B cell (primary cell): Measurements from ENCODE around the gene ATP6V1F. TPM values are rescaled to one million over a fixed set of nuclear protein-coding genes. Genes with fewer than 3 reads are reported as not detected.
A peak's percentile ranks its signal among the peaks of the same experiment; 100 is the strongest.

Experiments
- ATAC-seq: fragments of 200-7000 bp; cut with Tn5 transposase; one replicate; pipeline ENCODE4 v1.10.0; 2021; ENCODE audit warnings: low read depth, mild to moderate bottlenecking, moderate number of reproducible peaks, moderate library complexity
- CTCF ChIA-PET: fragments of 350-600 bp; sonication (Branson Sonifier 250); formaldehyde crosslinking; loops from one replicate; lab custom pipeline; 2021; ENCODE audit warnings: antibody characterized with exemption, inconsistent platforms; lab: Charles Lee
- POLR2A ChIA-PET: fragments of 350-600 bp; sonication (Branson Sonifier 250); formaldehyde crosslinking; loops from one replicate; lab custom pipeline; 2021; ENCODE audit warnings: antibody characterized with exemption; lab: Charles Lee
- DNase-seq: peaks from one replicate; pipeline ENCODE4 v3.0.0; 2013
- H2AFZ ChIP-seq: 2 replicates; pipeline ENCODE4 v1.6.1; 2012; ENCODE audit warnings: mild to moderate bottlenecking, low read depth, low read length; ENCODE audit not compliant: insufficient read depth, poor library complexity, severe bottlenecking
- H3K27ac ChIP-seq, 2 donors: 1 replicate in 1 of 2; 2 replicates in 1 of 2; pipeline ENCODE4 v1.5.1; 2012 to 2013; ENCODE audit warnings: low read length in 2 of 2, mild to moderate bottlenecking in 2 of 2, moderate library complexity in 1 of 2
- H3K27me3 ChIP-seq, 4 experiments: fragments of 200-600 bp in 1 of 4; sonication (generic) in 1 of 4; replicated peaks in 1 of 4; 1 replicate in 2 of 4; 2 replicates in 2 of 4; pipeline versions ENCODE4 v1.6.1 to v1.7.0; 2013 to 2016; ENCODE audit warnings: low read length in 3 of 4, mild to moderate bottlenecking in 2 of 4, mixed read lengths in 1 of 4, moderate library complexity in 1 of 4; ENCODE audit not compliant: insufficient read depth in 4 of 4, control insufficient read depth in 3 of 4; ENCODE audit errors: control extremely low read depth in 1 of 4
- H3K36me3 ChIP-seq, 2 experiments: replicated peaks in 1 of 2; 1 replicate in 1 of 2; 2 replicates in 1 of 2; pipeline versions ENCODE4 v1.6.1 to v1.7.1; 2013; ENCODE audit warnings: low read length in 1 of 2; ENCODE audit not compliant: insufficient read depth in 2 of 2, control insufficient read depth in 1 of 2; ENCODE audit errors: control extremely low read depth in 1 of 2, extremely low read depth in 1 of 2
- H3K4me1 ChIP-seq, 2 donors: fragments of 200-600 bp in 1 of 2; sonication (generic) in 1 of 2; 1 replicate in 1 of 2; 2 replicates in 1 of 2; pipeline versions ENCODE4 v1.5.1 to v1.6.1; 2013 to 2017; ENCODE audit warnings: low read length in 2 of 2; ENCODE audit not compliant: control insufficient read depth in 2 of 2, insufficient read depth in 2 of 2
- H3K4me2 ChIP-seq: replicated peaks from 2 replicates; pipeline ENCODE3; 2012; ENCODE audit warnings: mild to moderate bottlenecking, low read depth, low read length; ENCODE audit not compliant: poor library complexity, severe bottlenecking
- H3K4me3 ChIP-seq, 5 experiments: fragments of 200-600 bp in 1 of 5; sonication (generic) in 1 of 5; 1 replicate in 3 of 5; 2 replicates in 2 of 5; pipeline versions ENCODE4 v1.5.1 to v1.7.0; 2011 to 2016; ENCODE audit warnings: low read length in 4 of 5, mild to moderate bottlenecking in 4 of 5, low read depth in 2 of 5, control low read depth in 1 of 5, moderate library complexity in 1 of 5; ENCODE audit not compliant: insufficient read depth in 1 of 5; ENCODE audit errors: control extremely low read depth in 1 of 5, extremely low read depth in 1 of 5
- H3K79me2 ChIP-seq: fragments of 200-600 bp; sonication (generic); one replicate; pipeline ENCODE4 v1.6.0; 2016; ENCODE audit warnings: low read length; ENCODE audit not compliant: control insufficient read depth, insufficient read depth
- H3K9ac ChIP-seq: fragments of 200-600 bp; sonication (generic); 2 replicates; pipeline ENCODE4 v1.6.1; 2017; ENCODE audit warnings: mild to moderate bottlenecking, low read length, moderate library complexity
- H3K9me3 ChIP-seq, 3 donors: one replicate each; pipeline versions ENCODE4 v1.6.1 to v1.7.1; 2013; ENCODE audit warnings: low read length in 2 of 3; ENCODE audit not compliant: control insufficient read depth in 2 of 3, insufficient read depth in 1 of 3; ENCODE audit errors: control extremely low read depth in 1 of 3
- H4K20me1 ChIP-seq: 2 replicates; pipeline ENCODE4 v1.6.0; 2012; ENCODE audit warnings: mild to moderate bottlenecking, low read length; ENCODE audit not compliant: insufficient read depth, control insufficient read depth, poor library complexity, severe bottlenecking
- H3K27ac Mint-ChIP-seq: one replicate; pipeline ENCODE4 v1.8.0; 2021; ENCODE audit warnings: mixed read lengths
- H3K27me3 Mint-ChIP-seq: one replicate; pipeline ENCODE4 v1.8.0; 2021; ENCODE audit warnings: mixed read lengths
- H3K4me1 Mint-ChIP-seq: one replicate; pipeline ENCODE4 v1.8.0; 2021; ENCODE audit warnings: mixed read lengths
- H3K4me3 Mint-ChIP-seq: one replicate; pipeline ENCODE4 v1.8.0; 2021; ENCODE audit warnings: mixed read lengths
- H3K9me3 Mint-ChIP-seq: one replicate; pipeline ENCODE4 v1.8.0; 2022; ENCODE audit warnings: mixed read lengths; ENCODE audit not compliant: insufficient read depth
- EZH2 ChIP-seq: IDR thresholded peaks from 2 replicates; pipeline ENCODE4 v1.6.1; 2012; ENCODE audit warnings: borderline replicate concordance, low read depth, mild to moderate bottlenecking, moderate library complexity, low read length; ENCODE audit not compliant: insufficient read depth, poor library complexity, severe bottlenecking
- WGBS: methylation state at CpG from one replicate; pipeline ENCODE4 v1.1.5; 2013; ENCODE audit warnings: missing lambda C conversion rate; ENCODE audit not compliant: insufficient coverage; 5-methylcytosine and 5-hydroxymethylcytosine counted together
- intact Hi-C: fragments of 100-400 bp; cut with micrococcal nuclease; formaldehyde crosslinking; loops from one replicate; pipeline ENCODE4 v1.10.0; 2022
- polyA plus RNA-seq: library from polyadenylated mRNA; depleted of rRNA; stranded (reverse); fragments of >200 nt; gene quantifications from 2 replicates; pipeline ENCODE4 v1.2.3, GENCODE V29; 2012
- total RNA-seq, 2 donors: library from RNA; stranded (reverse); fragments of 120-200 nt in 1 of 2; gene quantifications; 1 replicate in 1 of 2; 2 replicates in 1 of 2; pipeline versions ENCODE4 v1.2.3 to v1.2.4, GENCODE V29; 2013 to 2022
- TF ChIP-seq, protein P1 (sequence below): fragments of 200-600 bp; IDR thresholded peaks from one replicate; pipeline ENCODE4 v1.8.0; 2022; ENCODE audit warnings: antibody characterized with exemption, mild to moderate bottlenecking

Gene ATP6V1F
- total and polyA plus RNA-seq, 2 donors (not counting 1 experiment from before 2014, with no cell fraction given), result 81.7 to 198 TPM

DNA sequence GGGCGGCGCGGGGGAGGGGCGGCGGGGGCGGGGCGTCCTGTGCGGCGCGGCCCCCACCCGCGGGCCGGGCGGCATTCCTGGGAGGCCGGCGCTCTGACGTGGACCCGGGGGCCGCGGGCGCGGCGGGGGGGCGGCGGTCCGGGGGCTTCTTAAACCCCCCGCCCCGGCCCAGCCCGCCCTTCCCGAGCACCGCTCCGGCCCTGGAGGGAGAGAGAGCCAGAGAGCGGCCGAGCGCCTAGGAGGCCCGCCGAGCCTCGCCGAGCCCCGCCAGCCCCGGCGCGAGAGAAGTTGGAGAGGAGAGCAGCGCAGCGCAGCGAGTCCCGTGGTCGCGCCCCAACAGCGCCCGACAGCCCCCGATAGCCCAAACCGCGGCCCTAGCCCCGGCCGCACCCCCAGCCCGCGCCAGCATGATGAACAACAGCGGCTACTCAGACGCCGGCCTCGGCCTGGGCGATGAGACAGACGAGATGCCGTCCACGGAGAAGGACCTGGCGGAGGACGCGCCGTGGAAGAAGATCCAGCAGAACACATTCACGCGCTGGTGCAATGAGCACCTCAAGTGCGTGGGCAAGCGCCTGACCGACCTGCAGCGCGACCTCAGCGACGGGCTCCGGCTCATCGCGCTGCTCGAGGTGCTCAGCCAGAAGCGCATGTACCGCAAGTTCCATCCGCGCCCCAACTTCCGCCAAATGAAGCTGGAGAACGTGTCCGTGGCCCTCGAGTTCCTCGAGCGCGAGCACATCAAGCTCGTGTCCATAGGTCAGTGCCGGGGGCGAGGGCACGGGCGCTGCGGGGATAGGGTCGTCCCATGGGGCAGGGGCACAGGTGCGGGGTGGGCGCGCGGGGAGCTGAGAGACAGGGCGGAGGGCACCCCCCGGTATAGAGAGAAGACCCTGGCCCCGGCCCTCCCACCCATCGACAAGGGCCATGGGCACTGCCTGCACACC is 32.2 kb upstream of the ATP6V1F start, which contains the start of gene FLNC:
Gene FLNC (plus strand): TSS at position 176 of the 947 bp plus-strand sequence. CDS start 232 bp downstream, at position 408.
- H3K79me2 ChIP-seq, result no peaks in the 10 kb centered on the region
- 2% methylated on average over 105 of the region's 109 CpGs for WGBS
- H3K4me3 Mint-ChIP-seq, result peak within 1 kb of the TSS; percentile 87
- CTCF ChIA-PET, result no interaction called here
- H3K27ac Mint-ChIP-seq, result peak within 1 kb of the TSS; percentile 10
- ATAC-seq (peak; percentile 44), DNase-seq (peak; percentile 67)
- POLR2A ChIA-PET, result no interaction called here
- H3K4me2 ChIP-seq, result peak within 1 kb of the TSS; percentile 94
- no peaks in the 10 kb centered on the region for H4K20me1 ChIP-seq
- H3K9me3 Mint-ChIP-seq, result no peaks in the 10 kb centered on the region
- H2AFZ ChIP-seq, result peak within 1 kb of the TSS; percentile 69
- peaks cover 0 to 52% (median 20%) of the 10 kb centered on the region in 4 experiments for H3K27me3 ChIP-seq
- H3K9me3 ChIP-seq, result peaks cover 0 to 7% (median 0%) of the 10 kb centered on the region in 3 donors
- no peak for TF ChIP-seq EZH2
- TF ChIP-seq, protein P1, sequence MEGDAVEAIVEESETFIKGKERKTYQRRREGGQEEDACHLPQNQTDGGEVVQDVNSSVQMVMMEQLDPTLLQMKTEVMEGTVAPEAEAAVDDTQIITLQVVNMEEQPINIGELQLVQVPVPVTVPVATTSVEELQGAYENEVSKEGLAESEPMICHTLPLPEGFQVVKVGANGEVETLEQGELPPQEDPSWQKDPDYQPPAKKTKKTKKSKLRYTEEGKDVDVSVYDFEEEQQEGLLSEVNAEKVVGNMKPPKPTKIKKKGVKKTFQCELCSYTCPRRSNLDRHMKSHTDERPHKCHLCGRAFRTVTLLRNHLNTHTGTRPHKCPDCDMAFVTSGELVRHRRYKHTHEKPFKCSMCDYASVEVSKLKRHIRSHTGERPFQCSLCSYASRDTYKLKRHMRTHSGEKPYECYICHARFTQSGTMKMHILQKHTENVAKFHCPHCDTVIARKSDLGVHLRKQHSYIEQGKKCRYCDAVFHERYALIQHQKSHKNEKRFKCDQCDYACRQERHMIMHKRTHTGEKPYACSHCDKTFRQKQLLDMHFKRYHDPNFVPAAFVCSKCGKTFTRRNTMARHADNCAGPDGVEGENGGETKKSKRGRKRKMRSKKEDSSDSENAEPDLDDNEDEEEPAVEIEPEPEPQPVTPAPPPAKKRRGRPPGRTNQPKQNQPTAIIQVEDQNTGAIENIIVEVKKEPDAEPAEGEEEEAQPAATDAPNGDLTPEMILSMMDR, result no peak
- H3K27ac ChIP-seq, result no peak within 1 kb of the TSS
- H3K36me3 ChIP-seq, result no peaks in the 10 kb centered on the region
- H3K4me1 ChIP-seq, result peaks cover 31 to 32% of the 10 kb centered on the region in 2 donors
- intact Hi-C loops, result no loop called here
- peak within 1 kb of the TSS; percentile 28 to 60 (median 45) for H3K4me3 ChIP-seq
- H3K27me3 Mint-ChIP-seq, result peaks cover 47% of the 10 kb centered on the region
- H3K4me1 Mint-ChIP-seq, result peaks cover 20% of the 10 kb centered on the region
- peak within 1 kb of the TSS; percentile 58 for H3K9ac ChIP-seq
